ENCODE data around the gene GHR.

DNA sequence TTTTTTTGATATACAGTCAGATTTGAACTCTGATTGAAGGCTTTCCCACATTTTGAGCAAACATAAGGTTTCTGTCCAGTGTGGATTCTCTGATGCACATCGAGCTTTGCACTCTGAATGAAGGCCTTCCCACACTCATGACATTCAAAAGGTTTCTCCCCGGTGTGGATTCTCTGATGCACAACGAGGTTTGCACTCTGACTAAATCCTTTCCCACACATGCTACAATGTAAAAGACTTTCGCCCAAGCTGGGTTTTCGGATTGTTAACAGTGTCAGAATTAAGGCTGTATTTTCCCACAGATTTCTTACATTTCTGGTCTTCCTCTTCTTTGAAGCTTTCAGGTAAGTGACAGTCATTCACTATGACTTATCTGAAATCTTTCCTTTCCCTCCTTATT, 44.3 kb downstream of the GHR start:
- TF ChIP-seq POLR2A (IDR thresholded peaks at IDR 0.05) (no peak), CTCF (IDR thresholded peaks at IDR 0.05) (no peak)
